Measurements from ENCODE around the gene IGLL5. TPM values are rescaled to one million over a fixed set of nuclear protein-coding genes. Genes with fewer than 3 reads are reported as not detected.

Gene IGLL5
- total and polyA plus RNA-seq, 9 donors: 0.40 to 9.8 (median 1.5) TPM; not detected in 1

- H3K4me3 ChIP-seq: no peak overlapping the region
- H3K27me3 ChIP-seq: no peaks in the 10 kb centered on the region
- no peak for DNase-seq
- H3K9me3 ChIP-seq: no peaks in the 10 kb centered on the region
- no peak for TF ChIP-seq EP300 (IDR thresholded peaks at IDR 0.05)
- no peak for TF ChIP-seq CTCF (IDR thresholded peaks at IDR 0.05)
- TF ChIP-seq POLR2A (IDR thresholded peaks at IDR 0.05): no peak
- no peaks in the 10 kb centered on the region for H3K4me1 ChIP-seq (ENCODE audit: insufficient read depth)
- no peaks in the 10 kb centered on the region for H3K36me3 ChIP-seq
- no peak overlapping the region for H3K27ac ChIP-seq
- WGBS, 3 donors: 83 to 93% (median 86%) methylated on average over 8 of the region's 8 CpGs
- intact Hi-C loops (cut with DNase I): no loop called here
These were observed 19.4 kb downstream of the IGLL5 start for GRCh38 chr22:22906907-22907550.

GRCh38 chr22:22907551-22908494, 20.2 kb downstream of the IGLL5 start:
- intact Hi-C loops (cut with DNase I): no loop called here
- 85 to 91% (median 86%) methylated on average over 9 of the region's 9 CpGs for WGBS, 3 donors
- Histone ChIP-seq H3K4me3 (no peak overlapping the region), H3K27me3 (no peaks in the 10 kb centered on the region), H3K9me3 (no peaks in the 10 kb centered on the region), H3K36me3 (no peaks in the 10 kb centered on the region), H3K4me1 (ENCODE audit: insufficient read depth) (no peaks in the 10 kb centered on the region), H3K27ac (no peak overlapping the region)
- no peak for DNase-seq
- TF ChIP-seq CTCF (IDR thresholded peaks at IDR 0.05): no peak
- no peak for TF ChIP-seq POLR2A (IDR thresholded peaks at IDR 0.05)
- no peak for TF ChIP-seq EP300 (IDR thresholded peaks at IDR 0.05)

- WGBS, 3 donors: 86 to 92% (median 91%) methylated on average over 3 of the region's 3 CpGs
- intact Hi-C loops (cut with DNase I): no loop called here
- no peak for DNase-seq
- H3K9me3 ChIP-seq: no peaks in the 10 kb centered on the region
- TF ChIP-seq CTCF (IDR thresholded peaks at IDR 0.05) (no peak), EP300 (IDR thresholded peaks at IDR 0.05) (no peak), POLR2A (IDR thresholded peaks at IDR 0.05) (no peak)
- H3K27me3 ChIP-seq: no peaks in the 10 kb centered on the region
- H3K36me3 ChIP-seq: no peaks in the 10 kb centered on the region
- no peak overlapping the region for H3K27ac ChIP-seq
- H3K4me3 ChIP-seq: no peak overlapping the region
- H3K4me1 ChIP-seq (ENCODE audit: insufficient read depth): no peaks in the 10 kb centered on the region
These were observed 20.9 kb downstream of the IGLL5 start for GRCh38 chr22:22908495-22908861.

- H3K4me3 ChIP-seq: no peak overlapping the region
- DNase-seq: no peak
- TF ChIP-seq POLR2A (IDR thresholded peaks at IDR 0.05): no peak
- no peak for TF ChIP-seq EP300 (IDR thresholded peaks at IDR 0.05)
- no peak for TF ChIP-seq CTCF (IDR thresholded peaks at IDR 0.05)
- H3K9me3 ChIP-seq: no peaks in the 10 kb centered on the region
- no peak overlapping the region for H3K27ac ChIP-seq
- intact Hi-C loops (cut with DNase I): no loop called here
- no peaks in the 10 kb centered on the region for H3K4me1 ChIP-seq (ENCODE audit: insufficient read depth)
- H3K36me3 ChIP-seq: no peaks in the 10 kb centered on the region
- no peaks in the 10 kb centered on the region for H3K27me3 ChIP-seq
- 71 to 79% (median 76%) methylated on average over 6 of the region's 6 CpGs for WGBS, 3 donors
These were observed 21.5 kb downstream of the IGLL5 start for GRCh38 chr22:22908941-22909604.

Measured in ovary (tissue), 9 donors.